Neuron (in vitro differentiated cells): ENCODE measurements around the gene CLINT1.

Experiments
- H2AFZ ChIP-seq: one replicate; pipeline ENCODE4 v1.6.1; 2013; ENCODE audit warnings: low read depth, mild to moderate bottlenecking, inconsistent platforms, low read length, moderate library complexity
- H3K27me3 ChIP-seq: one replicate; pipeline ENCODE4 v1.6.1; 2013; ENCODE audit warnings: low read length; ENCODE audit not compliant: insufficient read depth
- H3K36me3 ChIP-seq: one replicate; pipeline ENCODE4 v1.6.1; 2013; ENCODE audit warnings: low read length; ENCODE audit not compliant: insufficient read depth
- H3K4me1 ChIP-seq: one replicate; pipeline ENCODE4 v1.6.1; 2013; ENCODE audit warnings: low read length; ENCODE audit not compliant: insufficient read depth
- H3K4me3 ChIP-seq: 2 replicates; pipeline ENCODE4 v1.5.1; 2013; ENCODE audit warnings: mild to moderate bottlenecking, low read length, moderate library complexity
- H3K9me3 ChIP-seq: one replicate; pipeline ENCODE4 v1.6.1; 2013; ENCODE audit warnings: low read length

CLINT1 gene

DNA sequence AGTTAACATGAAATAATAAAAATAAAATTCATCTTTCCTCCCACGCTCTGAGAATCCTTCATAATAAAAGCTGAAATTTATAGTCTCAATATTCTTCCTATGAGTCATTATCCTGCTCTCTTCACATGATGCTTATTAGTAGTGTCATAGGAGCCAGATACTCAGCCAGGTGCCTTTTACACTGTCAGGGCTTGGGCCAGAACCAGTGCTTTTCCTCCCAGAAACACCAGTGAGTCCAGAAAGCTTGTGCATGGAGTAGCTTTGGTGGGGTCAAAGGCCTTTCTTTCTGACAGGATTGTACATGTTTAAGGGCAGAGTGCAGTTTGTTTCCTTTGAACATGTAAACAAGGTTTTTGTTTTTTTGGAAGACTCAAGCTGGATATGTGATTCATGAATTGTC, 108.6 kb downstream of the CLINT1 start:
- no peak overlapping the region for H2AFZ ChIP-seq
- H3K4me1 ChIP-seq = peaks cover 8% of the 10 kb centered on the region
- peaks cover 24% of the 10 kb centered on the region for H3K36me3 ChIP-seq
- H3K9me3 ChIP-seq = no peaks in the 10 kb centered on the region
- no peaks in the 10 kb centered on the region for H3K27me3 ChIP-seq
- no peak overlapping the region for H3K4me3 ChIP-seq

DNA sequence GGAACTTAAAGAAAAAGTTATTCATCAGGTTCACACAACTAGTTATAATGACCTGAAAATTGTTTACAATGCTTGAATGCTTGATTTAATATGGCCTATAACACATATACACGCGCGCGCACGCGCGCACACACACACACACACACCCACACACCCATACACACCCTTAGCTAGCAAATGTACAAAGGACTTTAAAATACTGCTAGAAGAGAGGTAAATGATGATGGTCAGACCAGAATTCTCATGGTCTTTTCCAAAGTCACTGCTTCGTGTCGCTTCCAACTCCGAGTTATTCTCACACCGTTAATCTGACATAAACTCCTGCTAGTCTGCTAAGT, 109.5 kb downstream of the CLINT1 start:
- H3K36me3 ChIP-seq = peaks cover 17% of the 10 kb centered on the region
- peaks cover 16% of the 10 kb centered on the region for H3K4me1 ChIP-seq
- H2AFZ ChIP-seq = no peak overlapping the region
- H3K27me3 ChIP-seq = no peaks in the 10 kb centered on the region
- H3K4me3 ChIP-seq = no peak overlapping the region
- H3K9me3 ChIP-seq = no peaks in the 10 kb centered on the region

DNA sequence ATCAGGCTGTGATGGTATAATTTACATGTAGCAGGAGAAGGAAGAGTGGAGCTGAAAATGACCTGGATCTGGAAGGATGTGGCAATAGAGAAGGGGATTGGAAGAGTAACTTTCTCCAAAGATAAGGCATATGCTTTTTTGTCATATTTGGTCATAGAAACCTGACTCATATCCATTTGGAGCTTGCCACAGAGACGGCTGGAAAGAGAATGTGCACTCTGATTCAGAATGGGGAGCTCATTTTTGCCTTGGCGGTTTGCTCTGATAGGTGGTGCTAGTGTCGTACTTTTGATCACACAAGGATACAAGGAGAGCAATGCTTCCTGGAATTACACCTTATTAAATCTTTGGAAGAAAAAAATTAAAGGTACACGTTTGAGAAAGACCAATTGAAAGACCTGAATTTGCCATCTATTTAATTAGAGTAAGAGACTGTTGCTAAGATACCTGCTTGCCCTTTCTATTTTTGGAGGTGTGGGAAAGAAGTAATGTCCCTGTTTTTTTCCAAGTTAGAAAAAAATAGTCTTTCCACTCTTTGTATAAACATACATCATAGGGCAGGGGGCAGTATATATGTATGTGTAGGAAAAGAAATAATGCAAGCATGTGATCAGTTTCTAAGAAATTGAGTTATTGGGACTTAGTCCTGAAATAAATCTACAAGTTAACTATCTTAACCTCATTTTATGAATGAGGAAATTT, 110.0 kb downstream of the CLINT1 start:
- Histone ChIP-seq H3K4me1 (peaks cover 18% of the 10 kb centered on the region), H2AFZ (no peak overlapping the region), H3K9me3 (no peaks in the 10 kb centered on the region), H3K36me3 (peaks cover 15% of the 10 kb centered on the region), H3K4me3 (no peak overlapping the region), H3K27me3 (no peaks in the 10 kb centered on the region)

DNA sequence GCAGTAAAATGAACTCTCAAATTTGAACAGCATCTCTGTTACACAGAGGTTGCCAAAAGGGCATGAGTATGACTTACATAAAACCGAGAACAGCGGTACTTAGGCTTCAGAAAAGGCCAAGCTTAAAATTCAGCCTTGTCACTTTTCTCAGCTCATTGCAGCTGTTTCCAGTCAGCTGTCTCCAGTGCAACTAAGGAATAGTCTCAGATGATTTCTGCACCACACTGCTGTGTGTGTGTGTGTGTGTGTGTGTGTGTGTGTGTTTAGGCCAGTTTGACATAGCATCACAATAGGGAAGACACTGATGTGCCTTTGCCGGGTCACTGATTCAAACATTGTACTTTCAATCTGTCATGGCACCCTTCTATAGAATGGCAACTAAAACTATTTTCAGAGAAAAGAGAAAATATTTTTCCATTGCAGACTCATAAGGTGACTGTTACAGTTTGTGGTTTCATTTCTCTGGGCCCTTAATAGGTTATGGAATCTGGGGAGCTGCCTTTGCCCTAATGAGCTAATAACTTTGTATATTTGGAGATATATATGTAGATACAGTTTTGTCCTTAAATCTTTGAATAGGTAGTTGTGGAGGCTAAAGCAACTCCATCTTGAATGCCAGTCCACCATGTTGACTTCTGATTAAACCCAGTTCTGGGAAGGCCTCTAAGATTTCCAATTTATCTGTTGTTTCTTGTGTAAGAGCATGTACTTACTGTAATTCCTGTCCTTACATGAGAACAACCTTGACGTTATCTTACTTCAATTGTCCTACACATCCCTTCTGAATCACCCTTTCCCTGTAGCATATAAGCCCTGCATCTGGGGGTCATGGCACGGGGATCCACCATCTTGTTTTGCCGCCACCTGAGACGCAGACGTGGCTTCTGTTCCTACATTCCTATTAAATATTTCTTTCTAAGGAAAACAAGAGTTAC, 110.9 kb downstream of the CLINT1 start:
- Histone ChIP-seq H3K4me1 (peaks cover 18% of the 10 kb centered on the region), H3K9me3 (no peaks in the 10 kb centered on the region), H3K36me3 (peaks cover 8% of the 10 kb centered on the region), H3K27me3 (no peaks in the 10 kb centered on the region), H2AFZ (no peak overlapping the region), H3K4me3 (no peak overlapping the region)

DNA sequence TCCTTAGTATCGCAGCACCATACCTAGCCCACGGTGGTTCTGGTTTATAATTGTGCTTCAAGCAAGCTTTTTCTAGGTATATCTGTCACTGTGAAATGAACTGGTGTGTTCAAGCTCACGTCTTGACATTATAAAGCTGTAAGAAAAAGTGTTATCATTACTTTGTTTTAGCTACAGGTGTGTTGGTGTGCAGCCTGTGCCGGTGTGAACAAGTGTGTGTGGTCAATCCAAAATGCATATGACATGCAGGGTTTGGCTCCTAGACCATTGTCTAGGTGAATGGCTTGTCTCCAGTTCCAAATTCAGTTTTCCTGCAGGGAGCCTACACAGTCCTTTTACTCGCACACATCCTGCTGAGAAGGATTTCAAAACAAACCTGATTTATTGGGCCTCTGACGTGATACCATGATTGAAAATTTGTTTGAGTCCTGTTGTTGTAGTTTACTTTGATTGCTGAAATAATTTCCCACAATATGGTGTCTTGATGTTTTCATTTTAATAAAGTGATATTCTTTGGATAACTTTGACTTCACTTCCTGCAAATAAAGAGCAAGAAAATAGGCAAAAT, 111.7 kb downstream of the CLINT1 start:
- Histone ChIP-seq H3K9me3 (no peaks in the 10 kb centered on the region), H3K36me3 (peaks cover 5% of the 10 kb centered on the region), H3K4me1 (peaks cover 18% of the 10 kb centered on the region), H3K27me3 (no peaks in the 10 kb centered on the region), H3K4me3 (no peak overlapping the region), H2AFZ (no peak overlapping the region)

DNA sequence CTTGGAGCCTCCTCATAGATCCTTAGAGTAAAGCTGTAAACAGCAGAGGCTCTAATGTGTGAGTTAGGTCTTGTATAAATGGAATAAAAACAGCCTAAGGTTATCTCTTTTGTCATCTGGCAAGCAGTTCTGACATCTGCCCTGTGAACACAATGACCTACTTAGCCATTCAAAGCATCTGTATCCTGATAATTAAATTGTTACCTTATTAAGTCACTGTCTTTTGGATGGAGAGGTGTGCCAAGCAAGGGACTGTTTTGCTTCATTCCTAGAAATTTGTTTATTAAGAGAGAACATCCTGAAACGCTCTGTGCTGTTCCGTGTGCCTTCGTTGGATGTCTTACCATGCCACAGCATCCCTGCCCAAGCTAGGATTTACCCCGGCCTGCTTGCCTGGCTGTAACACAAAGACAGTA, 113.9 kb downstream of the CLINT1 start:
- Histone ChIP-seq H3K4me1 (peaks cover 18% of the 10 kb centered on the region), H3K9me3 (no peaks in the 10 kb centered on the region), H3K36me3 (no peaks in the 10 kb centered on the region), H3K27me3 (no peaks in the 10 kb centered on the region), H2AFZ (no peak overlapping the region), H3K4me3 (peak overlapping the region; percentile 62)

DNA sequence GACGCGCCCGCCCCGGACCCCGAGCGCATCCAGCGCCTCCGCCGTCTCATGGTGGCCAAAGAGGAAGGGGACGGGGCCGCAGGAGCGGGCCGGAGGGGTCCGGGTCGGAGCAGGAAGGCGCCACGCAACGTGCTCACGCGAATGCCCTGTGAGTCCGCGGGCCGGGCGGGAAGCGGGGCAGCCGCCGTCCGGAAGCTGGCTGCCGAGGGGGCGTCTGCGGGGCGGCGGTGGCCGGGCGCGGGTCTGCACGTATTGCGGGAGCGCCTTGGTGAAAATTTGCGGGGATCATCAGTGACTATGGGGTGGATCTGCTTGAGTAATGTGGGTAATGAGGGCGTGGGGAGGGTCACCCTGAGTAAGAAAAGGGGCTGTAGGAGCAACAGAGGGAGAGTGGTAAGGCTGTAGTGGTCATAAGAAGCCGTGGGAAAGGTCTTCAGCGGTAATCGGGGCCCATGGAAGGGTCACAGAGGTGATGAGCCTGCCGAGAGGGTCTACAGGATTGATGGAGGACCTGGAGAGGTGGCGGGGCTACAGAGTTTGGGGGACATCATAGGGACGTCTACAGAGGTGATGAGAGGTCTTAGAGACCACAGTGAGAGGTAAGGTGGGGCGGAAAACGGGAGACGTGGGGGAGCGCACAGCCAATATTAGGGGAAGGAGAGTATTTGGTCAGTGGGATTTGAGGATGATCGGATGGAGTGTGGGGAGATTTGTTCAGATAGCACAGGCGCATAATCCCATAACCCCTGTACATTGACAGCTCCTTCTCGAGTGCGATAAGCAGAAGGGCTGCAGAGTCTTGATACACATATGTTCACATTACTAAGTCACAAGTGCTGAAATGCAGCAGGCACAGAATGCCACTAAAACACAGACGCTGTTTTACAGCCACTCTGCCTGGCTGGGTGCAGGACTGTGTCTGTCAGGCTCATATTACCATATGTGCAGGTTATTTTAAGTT, 114.6 kb downstream of the CLINT1 start:
- Histone ChIP-seq H3K4me3 (peak overlapping the region; percentile 62), H2AFZ (peak overlapping the region; percentile 84), H3K9me3 (no peaks in the 10 kb centered on the region), H3K27me3 (no peaks in the 10 kb centered on the region), H3K36me3 (peaks cover 2% of the 10 kb centered on the region), H3K4me1 (peaks cover 18% of the 10 kb centered on the region)

DNA sequence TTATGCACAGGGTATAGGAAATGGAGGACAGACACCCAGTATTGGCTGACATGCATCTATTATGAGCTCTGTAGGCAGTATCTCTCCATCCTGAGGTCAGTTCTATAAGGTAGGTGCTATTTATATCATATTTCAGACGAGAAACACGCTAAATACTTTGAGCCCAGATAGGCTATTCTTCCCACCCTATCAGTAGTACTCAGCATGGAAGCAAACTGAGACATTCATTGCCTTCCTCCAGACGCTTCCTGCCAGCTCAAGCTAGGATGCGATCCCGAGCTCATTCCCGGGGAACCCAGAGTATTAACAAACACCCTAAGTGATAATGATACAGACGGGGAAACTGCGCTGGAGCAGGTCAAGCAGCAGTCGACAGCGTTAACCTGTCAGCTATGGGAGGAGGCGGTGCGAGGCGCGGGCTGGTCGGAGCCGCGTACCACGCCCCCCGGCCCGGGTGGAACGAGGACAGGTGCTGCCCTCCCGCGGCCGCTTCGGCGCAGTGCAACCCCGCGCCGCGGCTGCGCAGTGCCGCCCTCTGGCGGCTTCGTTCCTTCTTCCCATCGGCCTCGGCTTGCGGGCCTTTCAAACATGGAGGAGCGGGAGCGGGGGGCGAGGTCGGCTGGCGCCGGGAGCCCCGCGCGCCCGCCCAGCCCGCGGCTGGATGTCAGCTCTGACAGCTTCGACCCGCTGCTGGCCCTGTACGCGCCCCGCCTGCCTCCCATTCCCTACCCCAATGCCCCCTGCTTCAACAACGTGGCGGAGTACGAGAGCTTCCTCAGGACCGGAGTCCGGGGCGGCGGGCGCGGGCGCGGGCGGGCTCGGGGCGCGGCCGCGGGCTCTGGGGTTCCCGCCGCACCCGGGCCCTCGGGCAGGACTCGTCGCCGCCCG, 115.5 kb downstream of the CLINT1 start, which contains the start of gene LSM11:
LSM11 (plus strand) TSS at position 550 of the 888 bp plus-strand sequence; CDS start at position 589, 39 bp downstream.
- H3K27me3 ChIP-seq = no peaks in the 10 kb centered on the region
- peaks cover 5% of the 10 kb centered on the region for H3K36me3 ChIP-seq
- peak within 1 kb of the TSS; percentile 84 for H2AFZ ChIP-seq
- peaks cover 18% of the 10 kb centered on the region for H3K4me1 ChIP-seq
- peak within 1 kb of the TSS; percentile 62 for H3K4me3 ChIP-seq
- H3K9me3 ChIP-seq = no peaks in the 10 kb centered on the region

DNA sequence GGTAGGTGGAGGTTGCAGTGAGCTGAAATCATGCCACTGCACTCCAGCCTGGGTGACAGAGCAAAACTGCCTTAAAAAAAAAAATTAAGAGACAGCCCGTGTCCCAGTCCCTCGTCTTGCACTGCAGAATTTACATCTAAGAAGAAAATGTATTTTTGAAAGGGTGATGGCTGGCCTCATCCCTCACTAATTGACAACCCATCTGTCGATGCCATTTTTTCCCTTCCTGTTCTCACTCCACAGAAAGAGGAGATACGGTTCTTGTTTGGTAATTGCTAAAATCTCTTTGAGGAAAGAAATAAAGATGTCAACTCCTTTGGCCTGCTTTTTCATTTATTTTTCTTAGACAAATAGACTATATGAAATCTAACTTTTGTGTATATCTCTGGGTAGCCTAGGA, 117.8 kb downstream of the CLINT1 start:
- no peaks in the 10 kb centered on the region for H3K27me3 ChIP-seq
- peaks cover 12% of the 10 kb centered on the region for H3K4me1 ChIP-seq
- H2AFZ ChIP-seq = no peak overlapping the region
- H3K36me3 ChIP-seq = peaks cover 13% of the 10 kb centered on the region
- H3K4me3 ChIP-seq = no peak overlapping the region
- no peaks in the 10 kb centered on the region for H3K9me3 ChIP-seq

DNA sequence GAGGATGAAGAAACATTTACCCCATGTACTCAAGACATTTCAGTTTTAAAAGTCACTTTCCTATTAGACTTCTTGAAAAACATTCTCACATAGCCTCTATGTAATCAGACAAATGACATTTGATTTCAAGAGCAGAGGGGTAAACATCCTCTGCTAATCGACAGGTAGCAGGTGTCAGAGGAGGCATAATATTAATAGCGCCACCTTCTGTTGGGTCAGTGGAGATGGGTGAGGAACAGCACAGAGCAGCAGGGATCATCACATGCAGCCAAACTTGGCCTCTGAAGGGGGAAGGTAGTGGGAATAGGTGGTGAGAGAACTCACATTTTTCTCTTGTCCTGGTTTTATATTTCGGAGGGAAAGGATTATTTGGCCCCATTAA, 118.7 kb downstream of the CLINT1 start:
- no peaks in the 10 kb centered on the region for H3K27me3 ChIP-seq

DNA sequence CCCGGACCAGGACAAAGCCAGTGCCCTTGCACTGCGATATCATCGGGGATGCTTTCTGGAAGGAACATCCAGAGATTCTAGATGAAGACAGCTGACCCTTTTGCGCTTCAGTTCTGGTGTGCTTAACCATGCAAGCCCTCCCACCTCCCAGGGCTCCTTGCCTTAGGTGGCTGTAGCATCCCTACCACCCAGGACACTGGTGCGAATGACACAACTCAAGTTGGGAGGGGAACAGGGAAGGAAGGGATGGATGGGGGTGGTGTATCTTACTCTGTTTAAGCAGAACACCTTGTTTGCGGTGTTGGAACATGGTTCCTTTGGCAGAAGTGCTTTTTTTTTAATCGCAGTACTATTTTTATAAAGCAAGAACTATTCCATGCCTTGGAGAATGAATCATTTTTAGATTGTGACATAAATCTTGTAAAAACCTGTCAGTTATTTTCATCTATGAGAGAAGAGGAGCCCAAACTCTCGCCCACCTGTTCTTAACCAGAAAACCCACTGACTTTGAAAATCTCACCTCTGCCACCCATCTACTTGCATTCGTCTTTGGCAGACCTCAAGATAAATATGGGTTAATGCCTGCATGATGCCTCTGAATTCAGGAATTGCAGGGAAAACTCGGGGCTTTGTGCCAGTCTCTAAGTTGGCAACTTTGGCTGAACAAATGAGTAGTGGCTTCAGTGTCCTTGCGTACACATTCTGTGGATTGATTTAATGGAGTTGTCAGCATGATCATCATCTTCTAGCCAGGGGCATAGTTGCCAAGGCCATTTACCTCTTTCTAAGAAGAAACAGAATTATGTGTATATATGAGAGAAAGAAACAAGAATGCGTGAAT, 119.3 kb downstream of the CLINT1 start:
- Histone ChIP-seq H3K27me3 (no peaks in the 10 kb centered on the region), H2AFZ (no peak overlapping the region), H3K4me1 (peaks cover 3% of the 10 kb centered on the region), H3K4me3 (no peak overlapping the region), H3K36me3 (peaks cover 16% of the 10 kb centered on the region), H3K9me3 (no peaks in the 10 kb centered on the region)

More for the DNA sequence above, 118.7 kb downstream of the CLINT1 start:
- H3K9me3 ChIP-seq = no peaks in the 10 kb centered on the region
- H3K4me3 ChIP-seq = no peak overlapping the region
- H3K36me3 ChIP-seq = peaks cover 14% of the 10 kb centered on the region
- no peak overlapping the region for H2AFZ ChIP-seq
- peaks cover 9% of the 10 kb centered on the region for H3K4me1 ChIP-seq
